Upper lobe of left lung (tissue), 4 donors: Measurements from ENCODE around the gene XXYLT1.

Experiments
- EP300 ChIP-seq, 4 donors: sonication (generic); formaldehyde crosslinking; IDR thresholded peaks; one replicate each; pipeline ENCODE4 v1.5.1; 2017; ENCODE audit warnings: antibody characterized with exemption in 4 of 4, control low read depth in 2 of 4
- POLR2A ChIP-seq, 4 donors: fragments of 450-650 bp; IDR thresholded peaks; one replicate each; pipeline ENCODE4 v1.5.1; 2016 to 2017; ENCODE audit warnings: antibody characterized with exemption in 4 of 4, mild to moderate bottlenecking in 2 of 4
- POLR2AphosphoS5 ChIP-seq, 2 donors: sonication (generic); formaldehyde crosslinking; IDR thresholded peaks; one replicate each; pipeline ENCODE4 v1.5.1; 2017; ENCODE audit warnings: antibody characterized with exemption in 2 of 2
- TF ChIP-seq, protein P1 (sequence below), 6 experiments: fragments of 450-650 bp in 4 of 6; fragments of 200-600 bp in 2 of 6; sonication (generic) in 2 of 6; IDR thresholded peaks; one replicate each; pipeline ENCODE4 v1.5.1; 2016 to 2019; ENCODE audit warnings: antibody characterized with exemption in 6 of 6

DNA sequence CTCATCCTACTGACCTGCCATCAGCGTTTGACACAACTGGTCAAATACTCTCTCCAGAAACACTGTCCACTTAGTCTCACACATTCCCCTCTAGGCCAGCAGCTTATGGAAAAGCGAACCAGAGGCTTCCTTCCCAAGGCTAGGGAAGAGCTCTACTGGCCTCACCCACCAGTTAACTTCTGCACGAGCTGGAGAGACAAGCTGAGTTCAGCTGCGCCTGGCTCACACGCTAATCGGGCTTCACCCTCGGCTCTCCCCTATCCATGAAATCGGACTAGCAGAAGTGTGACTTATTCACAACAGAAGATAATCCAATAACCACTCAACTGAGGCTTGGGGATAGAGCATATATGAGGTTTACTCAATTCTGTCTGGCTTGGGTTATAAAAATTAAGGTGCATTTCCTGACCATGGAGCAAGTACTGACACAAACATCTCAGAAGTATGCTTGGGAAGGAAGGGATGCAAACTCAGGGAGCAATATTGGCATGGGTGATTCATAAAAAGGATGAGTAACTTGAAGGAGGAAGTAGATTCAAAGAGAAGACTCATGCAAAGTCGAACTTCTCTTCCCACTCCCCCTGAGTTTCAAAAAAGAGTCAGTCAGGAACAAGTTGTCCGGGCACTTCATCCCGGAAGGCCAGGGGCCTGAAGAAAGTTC lies 73.1 kb downstream of the XXYLT1 start:
- TF ChIP-seq, protein P1, sequence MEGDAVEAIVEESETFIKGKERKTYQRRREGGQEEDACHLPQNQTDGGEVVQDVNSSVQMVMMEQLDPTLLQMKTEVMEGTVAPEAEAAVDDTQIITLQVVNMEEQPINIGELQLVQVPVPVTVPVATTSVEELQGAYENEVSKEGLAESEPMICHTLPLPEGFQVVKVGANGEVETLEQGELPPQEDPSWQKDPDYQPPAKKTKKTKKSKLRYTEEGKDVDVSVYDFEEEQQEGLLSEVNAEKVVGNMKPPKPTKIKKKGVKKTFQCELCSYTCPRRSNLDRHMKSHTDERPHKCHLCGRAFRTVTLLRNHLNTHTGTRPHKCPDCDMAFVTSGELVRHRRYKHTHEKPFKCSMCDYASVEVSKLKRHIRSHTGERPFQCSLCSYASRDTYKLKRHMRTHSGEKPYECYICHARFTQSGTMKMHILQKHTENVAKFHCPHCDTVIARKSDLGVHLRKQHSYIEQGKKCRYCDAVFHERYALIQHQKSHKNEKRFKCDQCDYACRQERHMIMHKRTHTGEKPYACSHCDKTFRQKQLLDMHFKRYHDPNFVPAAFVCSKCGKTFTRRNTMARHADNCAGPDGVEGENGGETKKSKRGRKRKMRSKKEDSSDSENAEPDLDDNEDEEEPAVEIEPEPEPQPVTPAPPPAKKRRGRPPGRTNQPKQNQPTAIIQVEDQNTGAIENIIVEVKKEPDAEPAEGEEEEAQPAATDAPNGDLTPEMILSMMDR (IDR thresholded peaks at IDR 0.05): no peak
- TF ChIP-seq POLR2AphosphoS5 (IDR thresholded peaks at IDR 0.05) (no peak), POLR2A (IDR thresholded peaks at IDR 0.05) (no peak), EP300 (IDR thresholded peaks at IDR 0.05) (no peak)
